Mesendoderm (in vitro differentiated cells): ENCODE data around the gene ENTR1.

ENCODE experiments used
- DNase-seq: peaks from one replicate; pipeline ENCODE4 v3.0.0; 2013
- H2AK5ac ChIP-seq: 2 replicates; pipeline ENCODE4 v1.6.1; 2013; ENCODE audit warnings: low read length, inconsistent platforms
- H2BK120ac ChIP-seq: 2 replicates; pipeline ENCODE4 v1.6.1; 2013; ENCODE audit warnings: low read depth, mild to moderate bottlenecking, low read length, moderate library complexity, mixed read lengths
- H2BK15ac ChIP-seq: replicated peaks from 2 replicates; pipeline ENCODE4 v1.6.1; 2013; ENCODE audit warnings: low read depth, mild to moderate bottlenecking, moderate library complexity
- H2BK5ac ChIP-seq: 2 replicates; pipeline ENCODE4 v1.6.1; 2013; ENCODE audit warnings: low read length, inconsistent platforms
- H3K18ac ChIP-seq: 2 replicates; pipeline ENCODE4 v1.6.1; 2013; ENCODE audit warnings: mild to moderate bottlenecking, low read length, mixed read lengths
- H3K23ac ChIP-seq: one replicate; pipeline ENCODE4 v1.6.1; 2013; ENCODE audit warnings: low read length
- H3K27ac ChIP-seq: 2 replicates; pipeline ENCODE4 v1.5.1; 2013; ENCODE audit warnings: low read depth, mild to moderate bottlenecking, inconsistent platforms, low read length, moderate library complexity
- H3K27me3 ChIP-seq: 2 replicates; pipeline ENCODE4 v1.6.1; 2013; ENCODE audit warnings: low read length, control low read depth, mild to moderate bottlenecking, inconsistent platforms; ENCODE audit not compliant: insufficient read depth, poor library complexity
- H3K36me3 ChIP-seq: 2 replicates; pipeline ENCODE4 v1.6.1; 2013; ENCODE audit warnings: low read length, inconsistent platforms; ENCODE audit not compliant: control insufficient read depth, insufficient read depth
- H3K4ac ChIP-seq: one replicate; pipeline ENCODE4 v1.6.1; 2013; ENCODE audit warnings: low read depth, mild to moderate bottlenecking, low read length, moderate library complexity
- H3K4me1 ChIP-seq: 2 replicates; pipeline ENCODE4 v1.6.1; 2013; ENCODE audit warnings: low read depth, low read length, inconsistent platforms; ENCODE audit not compliant: control insufficient read depth
- H3K4me2 ChIP-seq: 2 replicates; pipeline ENCODE4 v1.6.1; 2013; ENCODE audit warnings: low read length
- H3K4me3 ChIP-seq: 2 replicates; pipeline ENCODE4 v1.5.1; 2013; ENCODE audit warnings: mild to moderate bottlenecking, low read length
- H3K56ac ChIP-seq: one replicate; pipeline ENCODE4 v1.6.1; 2013; ENCODE audit warnings: low read length
- H3K79me1 ChIP-seq: 2 replicates; pipeline ENCODE4 v1.6.1; 2013; ENCODE audit warnings: low read length, inconsistent platforms
- H3K79me2 ChIP-seq: 2 replicates; pipeline ENCODE4 v1.6.1; 2013; ENCODE audit warnings: mild to moderate bottlenecking, low read length; ENCODE audit not compliant: control insufficient read depth, insufficient read depth
- H3K9ac ChIP-seq: 2 replicates; pipeline ENCODE4 v1.6.1; 2013; ENCODE audit warnings: low read length, inconsistent platforms
- H4K5ac ChIP-seq: one replicate; pipeline ENCODE4 v1.6.1; 2013; ENCODE audit warnings: low read length
- H4K8ac ChIP-seq: one replicate; pipeline ENCODE4 v1.6.1; 2013; ENCODE audit warnings: low read depth, mild to moderate bottlenecking, control low read depth, low read length, moderate library complexity
- WGBS: extraction: QIAGEN DNeasy Blood & Tissue Kit; methylation state at CpG from one replicate; pipeline ENCODE4 v1.1.7; 2013; ENCODE audit warnings: low lambda C conversion rate, missing lambda C conversion rate; ENCODE audit not compliant: insufficient coverage; ENCODE audit errors: extremely low coverage; 5-methylcytosine and 5-hydroxymethylcytosine counted together

ENTR1 gene

GRCh38 chr9:136391737-136392537 lies 18.5 kb downstream of the ENTR1 start:
- no peak overlapping the region for H2BK5ac ChIP-seq
- peaks cover 38% of the 10 kb centered on the region for H3K36me3 ChIP-seq
- no peak overlapping the region for H3K18ac ChIP-seq
- no peak overlapping the region for H3K23ac ChIP-seq
- no peak overlapping the region for H3K27ac ChIP-seq
- H2BK120ac ChIP-seq, result no peak overlapping the region
- H3K9ac ChIP-seq, result no peak overlapping the region
- no peak overlapping the region for H2BK15ac ChIP-seq
- no peaks in the 10 kb centered on the region for H3K27me3 ChIP-seq
- H3K4me2 ChIP-seq, result no peak overlapping the region
- H3K4me1 ChIP-seq, result no peaks in the 10 kb centered on the region
- no peak for DNase-seq
- H3K79me1 ChIP-seq, result peaks cover 5% of the 10 kb centered on the region
- no peak overlapping the region for H3K4ac ChIP-seq
- no peak overlapping the region for H4K8ac ChIP-seq
- no peak overlapping the region for H3K4me3 ChIP-seq
- no CpG with 5 or more reads among the region's 28 CpGs for WGBS
- H2AK5ac ChIP-seq, result no peak overlapping the region
- H3K56ac ChIP-seq, result no peak overlapping the region
- no peaks in the 10 kb centered on the region for H3K79me2 ChIP-seq
- H4K5ac ChIP-seq, result no peak overlapping the region

- Histone ChIP-seq H3K56ac (no peak overlapping the region), H3K18ac (no peak overlapping the region), H3K4ac (no peak overlapping the region), H3K9ac (no peak overlapping the region), H4K8ac (no peak overlapping the region), H3K23ac (no peak overlapping the region), H2BK15ac (no peak overlapping the region), H3K4me3 (no peak overlapping the region), H3K79me2 (no peaks in the 10 kb centered on the region), H3K79me1 (no peaks in the 10 kb centered on the region), H2BK5ac (no peak overlapping the region), H4K5ac (no peak overlapping the region), H2AK5ac (no peak overlapping the region), H3K27ac (no peak overlapping the region), H3K27me3 (no peaks in the 10 kb centered on the region), H3K36me3 (peaks cover 25% of the 10 kb centered on the region), H3K4me1 (no peaks in the 10 kb centered on the region), H2BK120ac (no peak overlapping the region), H3K4me2 (no peak overlapping the region)
- WGBS, result no CpG with 5 or more reads among the region's 14 CpGs
- no peak for DNase-seq
These were observed 21.0 kb downstream of the ENTR1 start for GRCh38 chr9:136389396-136389795.

GRCh38 chr9:136387217-136387616 lies 23.2 kb downstream of the ENTR1 start:
- no peak overlapping the region for H3K4me2 ChIP-seq
- H3K9ac ChIP-seq, result no peak overlapping the region
- H3K56ac ChIP-seq, result no peak overlapping the region
- H3K23ac ChIP-seq, result no peak overlapping the region
- H2BK15ac ChIP-seq, result no peak overlapping the region
- peaks cover 27% of the 10 kb centered on the region for H3K36me3 ChIP-seq
- no peaks in the 10 kb centered on the region for H3K79me1 ChIP-seq
- H3K27ac ChIP-seq, result no peak overlapping the region
- no peak overlapping the region for H4K8ac ChIP-seq
- no peak for DNase-seq
- H3K18ac ChIP-seq, result no peak overlapping the region
- no peak overlapping the region for H3K4ac ChIP-seq
- H3K4me1 ChIP-seq, result no peaks in the 10 kb centered on the region
- no peak overlapping the region for H2BK5ac ChIP-seq
- H3K79me2 ChIP-seq, result no peaks in the 10 kb centered on the region
- H3K27me3 ChIP-seq, result no peaks in the 10 kb centered on the region
- no peak overlapping the region for H2BK120ac ChIP-seq
- WGBS, result no CpG with 5 or more reads among the region's 19 CpGs
- no peak overlapping the region for H3K4me3 ChIP-seq
- no peak overlapping the region for H4K5ac ChIP-seq
- no peak overlapping the region for H2AK5ac ChIP-seq

GRCh38 chr9:136386018-136386417 lies 24.4 kb downstream of the ENTR1 start:
- Histone ChIP-seq H3K23ac (no peak overlapping the region), H3K79me1 (no peaks in the 10 kb centered on the region), H3K27ac (no peak overlapping the region), H3K4me2 (no peak overlapping the region), H3K18ac (no peak overlapping the region), H2BK15ac (no peak overlapping the region), H2BK5ac (no peak overlapping the region), H3K4me1 (no peaks in the 10 kb centered on the region), H3K4ac (no peak overlapping the region), H3K79me2 (no peaks in the 10 kb centered on the region), H4K5ac (no peak overlapping the region), H3K56ac (no peak overlapping the region), H2AK5ac (no peak overlapping the region), H3K36me3 (peaks cover 22% of the 10 kb centered on the region), H3K4me3 (no peak overlapping the region), H3K9ac (no peak overlapping the region), H3K27me3 (no peaks in the 10 kb centered on the region), H2BK120ac (no peak overlapping the region), H4K8ac (no peak overlapping the region)
- DNase-seq, result no peak
- no CpG with 5 or more reads among the region's 13 CpGs for WGBS

- Histone ChIP-seq H3K4ac (no peak overlapping the region), H3K36me3 (peaks cover 22% of the 10 kb centered on the region), H3K18ac (no peak overlapping the region), H2BK120ac (no peak overlapping the region), H3K79me2 (no peaks in the 10 kb centered on the region), H4K5ac (no peak overlapping the region), H3K4me3 (no peak overlapping the region), H3K9ac (no peak overlapping the region), H3K79me1 (no peaks in the 10 kb centered on the region), H3K56ac (no peak overlapping the region), H3K23ac (no peak overlapping the region), H2BK5ac (no peak overlapping the region), H4K8ac (no peak overlapping the region), H2BK15ac (no peak overlapping the region), H3K4me1 (no peaks in the 10 kb centered on the region), H3K27me3 (no peaks in the 10 kb centered on the region), H3K27ac (no peak overlapping the region), H3K4me2 (no peak overlapping the region), H2AK5ac (no peak overlapping the region)
- WGBS, result no CpG with 5 or more reads among the region's 11 CpGs
- no peak for DNase-seq
These were observed 25.4 kb downstream of the ENTR1 start for GRCh38 chr9:136385015-136385414.

GRCh38 chr9:136383436-136383835 lies 27.0 kb downstream of the ENTR1 start:
- H3K4me1 ChIP-seq, result no peaks in the 10 kb centered on the region
- no peaks in the 10 kb centered on the region for H3K79me2 ChIP-seq
- H4K8ac ChIP-seq, result no peak overlapping the region
- H3K56ac ChIP-seq, result no peak overlapping the region
- H3K4ac ChIP-seq, result no peak overlapping the region
- no peak overlapping the region for H3K18ac ChIP-seq
- H4K5ac ChIP-seq, result no peak overlapping the region
- no peak overlapping the region for H3K27ac ChIP-seq
- H3K79me1 ChIP-seq, result no peaks in the 10 kb centered on the region
- no peaks in the 10 kb centered on the region for H3K27me3 ChIP-seq
- no peak overlapping the region for H3K23ac ChIP-seq
- no peak for DNase-seq
- peaks cover 13% of the 10 kb centered on the region for H3K36me3 ChIP-seq
- H3K4me3 ChIP-seq, result no peak overlapping the region
- no peak overlapping the region for H2BK5ac ChIP-seq
- H2BK15ac ChIP-seq, result no peak overlapping the region
- no CpG with 5 or more reads among the region's 20 CpGs for WGBS
- no peak overlapping the region for H2BK120ac ChIP-seq
- H3K4me2 ChIP-seq, result no peak overlapping the region
- no peak overlapping the region for H2AK5ac ChIP-seq
- H3K9ac ChIP-seq, result no peak overlapping the region
